Measurements from ENCODE around the gene NOB1. TPM values are rescaled to one million over a fixed set of nuclear protein-coding genes. Genes with fewer than 3 reads are reported as not detected.
"Not testable (repeated sequence)": the region's sequence is repeated elsewhere in the genome, so short reads cannot be mapped to it uniquely, and the experiment has no call there.

The NOB1 gene
- total RNA-seq, 1 experiment from 2014 or later = 23.5 TPM

DNA sequence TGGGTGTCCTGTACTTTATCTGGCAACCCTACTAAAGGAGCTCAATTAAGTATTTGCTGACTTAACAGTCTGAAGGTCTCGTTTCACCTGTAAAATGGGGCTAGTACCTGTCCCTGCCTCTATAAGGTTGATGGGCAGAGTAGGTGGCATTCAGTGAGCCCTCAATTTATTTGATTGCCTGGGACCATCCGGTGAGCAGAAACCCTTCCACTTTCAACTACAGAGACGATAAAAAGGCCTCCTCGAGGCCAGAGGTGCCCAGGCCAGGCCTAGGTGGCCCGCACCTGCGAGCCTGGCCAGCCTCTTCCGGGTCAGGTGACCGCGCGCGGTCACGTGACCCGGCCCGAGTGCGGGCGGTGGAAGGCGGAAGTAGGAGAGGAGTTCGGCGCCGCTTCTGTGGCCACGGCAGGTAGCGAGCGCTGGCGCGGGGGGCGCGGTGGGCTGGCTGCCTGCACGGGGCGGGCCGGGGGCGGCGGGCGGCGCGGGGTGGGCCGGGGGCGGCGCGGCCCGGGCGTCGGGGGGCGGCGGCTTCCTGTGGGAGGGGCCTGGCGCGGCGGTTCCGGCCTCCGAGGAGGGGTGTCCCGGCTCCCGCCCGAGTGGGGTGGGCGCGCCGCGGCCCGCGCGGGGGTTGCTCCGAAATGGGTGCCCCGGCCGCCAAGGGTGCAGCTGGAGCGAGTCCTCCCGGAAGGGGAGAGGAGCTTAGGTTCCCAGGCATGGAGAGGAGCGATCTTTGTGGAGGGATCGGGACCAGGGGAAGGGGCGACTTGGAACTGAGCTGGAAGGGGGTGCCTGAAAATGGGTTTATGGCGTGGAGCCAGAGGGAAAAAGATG is 7.5 kb upstream of the NOB1 start, which contains the start of gene WWP2:
WWP2 (plus strand) TSS at position 350 of the 831 bp plus-strand sequence. CDS start 24,679 bp downstream, outside the sequence.
- DNase-seq (ENCODE audit: low read depth) = peak; percentile 77

DNA sequence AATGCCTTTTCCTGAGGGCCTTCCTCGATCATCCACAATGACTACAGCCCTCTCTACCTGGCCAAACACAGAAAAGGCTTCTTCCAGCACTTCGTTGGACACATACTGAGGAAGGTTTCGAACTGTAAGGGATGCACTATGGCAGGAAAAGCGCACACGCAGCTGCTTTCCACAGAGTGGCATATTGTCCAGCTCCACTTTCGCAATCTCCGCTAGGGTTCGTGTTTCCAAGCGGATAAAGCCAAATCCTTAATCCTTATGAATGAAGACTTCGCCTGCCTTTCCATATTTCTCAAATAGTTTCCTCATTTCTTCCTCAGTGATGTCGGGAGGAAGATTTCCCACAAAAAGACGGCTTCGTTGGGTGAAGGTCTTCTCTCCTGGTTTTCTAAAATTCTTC is 2.6 kb upstream of the NOB1 start:
- not testable (repeated sequence) for DNase-seq (ENCODE audit: low read depth)

DNA sequence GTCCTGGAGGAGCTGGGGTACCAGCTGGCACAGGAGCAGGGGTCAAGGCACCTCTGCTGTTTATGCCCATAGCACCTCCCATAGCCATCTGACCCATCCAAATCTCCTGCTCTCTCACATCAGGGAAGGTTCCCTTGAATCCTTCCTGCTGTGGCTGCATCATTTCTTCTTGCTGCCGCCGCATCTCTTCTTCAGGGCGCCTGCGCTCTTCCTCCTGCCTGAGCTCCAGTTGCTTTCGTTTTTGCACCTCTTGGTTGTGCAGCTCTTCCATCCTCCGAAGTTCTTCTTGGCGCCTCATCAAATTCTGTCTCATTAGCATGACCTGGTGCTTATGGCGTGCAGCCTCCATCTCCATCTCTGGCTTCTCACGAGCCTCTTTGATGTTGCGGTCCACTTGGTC is 2.0 kb upstream of the NOB1 start:
- no peak for DNase-seq (ENCODE audit: low read depth)

DNA sequence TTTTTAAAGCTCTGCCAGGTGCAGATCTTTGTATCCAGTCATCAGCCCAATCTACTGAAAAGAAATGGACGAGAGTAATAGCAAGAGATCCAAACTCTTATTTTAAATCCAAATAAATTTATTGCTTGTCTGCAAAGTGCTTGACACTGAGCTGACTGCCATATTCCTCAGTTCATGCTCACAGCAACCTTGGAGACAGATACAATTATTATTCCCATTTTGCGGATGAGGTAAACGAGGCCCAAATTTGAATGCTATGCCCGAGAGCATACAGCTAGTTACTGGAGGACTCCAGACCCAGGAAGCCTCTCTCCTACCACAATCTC is 620 bp downstream of the NOB1 start:
- no peak for DNase-seq (ENCODE audit: low read depth)

DNA sequence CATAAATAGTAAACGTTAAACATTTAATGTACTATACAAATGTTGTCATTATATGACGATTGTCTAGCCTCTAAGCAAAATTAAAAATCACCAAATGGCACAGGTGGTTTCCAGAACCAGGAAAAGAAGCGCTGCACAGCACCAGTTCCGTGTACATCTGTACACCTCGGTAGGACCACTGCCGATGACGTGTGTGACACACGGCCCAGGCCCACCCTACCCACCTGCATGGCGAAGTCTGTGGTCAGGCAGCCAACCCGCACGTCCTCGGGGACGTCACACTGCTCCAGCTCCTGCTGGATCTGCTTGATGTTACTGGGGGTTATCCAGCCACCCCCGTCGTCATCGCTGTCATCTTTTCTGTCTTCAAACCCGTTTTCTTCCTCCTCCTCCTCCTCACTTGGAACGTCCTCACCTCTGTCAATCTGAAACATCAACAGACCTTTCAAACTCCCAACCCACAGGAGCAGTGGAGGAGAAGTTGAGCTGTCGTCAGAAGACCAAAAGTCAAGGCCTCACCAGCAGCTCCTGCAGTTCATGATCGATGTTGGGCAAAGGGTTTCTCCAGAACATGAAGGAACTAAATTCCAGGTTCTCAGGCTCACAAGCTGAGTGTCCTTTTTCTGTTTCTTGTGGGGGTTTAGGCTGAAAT is 5.9 kb downstream of the NOB1 start:
- no peak for DNase-seq (ENCODE audit: low read depth)

DNA sequence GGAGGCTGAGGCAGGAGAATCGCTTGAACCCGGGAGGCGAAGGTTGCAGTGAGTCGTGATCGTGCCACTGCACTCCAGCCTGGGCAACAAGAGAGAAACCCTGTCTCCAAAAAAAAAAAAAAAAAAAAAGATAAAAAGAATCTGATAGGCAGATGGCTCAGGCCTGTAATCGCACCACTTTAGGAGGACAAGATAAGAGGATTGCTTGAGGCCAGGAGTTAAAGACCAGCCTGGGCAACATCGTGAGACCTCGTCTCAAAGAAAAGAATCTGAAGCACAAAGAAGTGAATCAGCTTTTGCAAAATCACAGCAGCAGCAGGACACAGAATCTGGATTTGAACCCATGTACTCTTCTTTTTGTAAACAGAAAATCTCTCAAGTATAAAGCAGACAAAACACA is 7.6 kb downstream of the NOB1 start:
- DNase-seq (ENCODE audit: low read depth) = no peak

DNA sequence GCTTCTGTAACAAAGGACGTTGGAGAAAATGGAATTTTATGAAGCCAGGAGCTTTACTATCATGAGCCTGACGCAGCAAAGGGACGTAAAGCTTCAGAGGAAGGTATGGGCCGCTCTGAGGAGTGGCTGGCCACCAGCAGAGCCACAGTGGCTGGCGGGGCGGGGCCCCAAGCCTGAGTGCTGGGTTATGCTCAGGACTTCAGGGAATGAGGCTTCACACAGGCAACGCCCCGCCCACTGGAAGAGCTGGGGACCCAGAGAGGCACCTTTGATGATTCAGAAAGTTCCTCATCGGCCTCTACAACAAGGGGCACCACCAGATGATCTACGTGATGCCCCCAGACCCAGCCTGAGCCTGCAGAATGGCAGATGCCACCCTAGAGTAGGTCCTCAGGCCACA is 8.8 kb downstream of the NOB1 start:
- no peak for DNase-seq (ENCODE audit: low read depth)

DNA sequence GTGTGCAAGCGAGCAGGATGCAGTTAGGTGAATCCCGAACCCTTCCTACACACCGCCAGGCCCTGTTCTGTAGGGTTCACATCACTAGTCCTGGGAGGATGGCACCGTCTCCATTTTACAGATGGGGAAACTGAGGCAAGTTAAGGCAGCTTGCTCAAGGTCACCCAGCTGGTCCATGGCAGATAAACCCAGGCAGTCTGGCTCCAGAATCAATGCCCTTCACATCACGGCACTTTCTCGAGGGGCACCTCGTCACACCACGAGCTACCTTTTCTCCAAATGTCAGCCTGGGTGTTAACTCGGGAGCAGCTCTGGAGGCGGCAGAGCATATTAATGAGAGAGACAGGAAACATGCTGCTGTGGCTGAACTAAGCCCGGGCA is 9.5 kb downstream of the NOB1 start:
- no peak for DNase-seq (ENCODE audit: low read depth)

DNA sequence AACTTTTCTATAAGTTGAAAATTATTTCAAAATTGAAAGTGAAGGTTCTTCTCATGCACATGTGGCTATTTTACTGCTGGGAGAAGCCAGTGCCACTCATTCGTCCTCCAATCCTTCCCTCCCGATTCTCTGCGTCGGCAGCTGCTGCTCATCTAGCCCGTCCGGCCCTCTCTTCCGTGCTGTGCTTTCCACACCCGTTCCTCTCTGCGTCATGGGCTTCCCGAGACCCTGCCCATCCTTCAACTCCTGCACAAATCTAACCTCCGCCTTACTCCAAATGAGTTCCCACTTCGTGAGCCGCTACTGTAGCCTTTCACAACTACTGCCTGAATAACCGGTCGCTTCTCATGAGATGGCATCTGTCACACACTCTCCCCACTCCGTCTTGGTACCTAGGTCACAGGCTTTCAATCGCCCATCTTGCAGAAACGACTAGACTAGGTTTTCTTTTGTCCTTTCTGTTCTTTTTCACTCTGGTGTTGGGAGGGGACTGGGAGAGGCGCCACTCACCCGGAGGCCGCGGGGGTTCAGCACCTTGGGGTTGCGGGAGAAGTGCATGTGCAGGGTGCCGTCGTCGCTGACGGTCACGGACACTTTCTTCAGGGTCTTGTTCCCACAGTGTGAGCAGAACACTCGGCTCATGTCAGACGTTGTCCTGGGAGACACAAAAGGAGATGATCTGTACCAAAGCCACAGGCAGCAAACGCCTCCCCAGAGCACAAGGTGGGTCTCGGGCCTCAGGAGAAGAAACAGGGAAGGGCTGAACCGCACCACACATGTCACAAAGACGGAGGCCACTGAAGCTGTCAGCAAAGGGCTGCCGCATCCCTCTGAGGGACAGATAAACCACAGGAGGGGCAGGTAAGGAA is 10.1 kb downstream of the NOB1 start:
- no peak for DNase-seq (ENCODE audit: low read depth)

DNA sequence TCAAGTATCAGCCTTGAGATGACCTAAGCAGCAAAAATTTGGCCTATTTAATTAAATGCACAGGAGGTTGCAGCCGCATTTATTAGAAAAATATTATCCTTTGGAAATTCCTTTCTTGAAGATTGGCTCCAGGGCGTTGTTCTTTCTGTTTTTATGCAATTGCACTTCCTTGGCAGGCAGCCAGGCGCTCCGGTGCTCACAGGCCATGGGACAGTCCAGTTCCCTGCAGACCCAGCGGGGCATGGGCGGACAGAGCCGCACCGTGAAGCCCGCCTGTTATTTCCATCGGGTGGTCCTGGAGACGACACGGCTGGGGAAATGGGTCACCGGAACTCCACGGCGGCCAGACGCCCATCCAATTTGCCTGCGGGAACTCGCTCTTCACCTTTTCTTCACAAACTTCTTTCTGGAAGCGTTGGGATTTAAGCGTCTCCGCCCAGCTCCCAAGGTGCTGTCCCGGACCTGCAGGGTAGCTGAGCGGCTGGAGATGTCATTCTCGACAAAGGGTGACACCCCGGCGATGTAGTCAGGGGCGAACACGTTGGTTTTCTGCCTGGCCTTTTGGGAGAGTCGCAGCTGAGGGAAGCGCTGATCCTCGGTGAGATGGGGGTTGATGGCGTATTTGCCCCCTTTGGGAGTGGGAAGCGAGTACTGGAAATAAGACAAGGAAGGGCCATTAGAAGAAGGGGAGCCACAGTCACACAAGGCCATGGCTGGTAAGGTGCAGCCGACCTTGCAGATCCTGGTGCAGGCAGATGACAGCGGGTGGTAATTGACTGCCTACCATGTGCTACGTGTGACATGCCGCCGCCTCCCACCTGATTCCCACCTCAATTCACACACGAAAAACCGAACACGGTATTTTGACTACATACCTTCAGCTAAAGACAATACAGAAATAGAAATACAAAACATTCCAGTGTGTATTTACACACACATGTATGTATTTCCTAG is 12.5 kb downstream of the NOB1 start:
- DNase-seq (ENCODE audit: low read depth) = peak; percentile 62

DNA sequence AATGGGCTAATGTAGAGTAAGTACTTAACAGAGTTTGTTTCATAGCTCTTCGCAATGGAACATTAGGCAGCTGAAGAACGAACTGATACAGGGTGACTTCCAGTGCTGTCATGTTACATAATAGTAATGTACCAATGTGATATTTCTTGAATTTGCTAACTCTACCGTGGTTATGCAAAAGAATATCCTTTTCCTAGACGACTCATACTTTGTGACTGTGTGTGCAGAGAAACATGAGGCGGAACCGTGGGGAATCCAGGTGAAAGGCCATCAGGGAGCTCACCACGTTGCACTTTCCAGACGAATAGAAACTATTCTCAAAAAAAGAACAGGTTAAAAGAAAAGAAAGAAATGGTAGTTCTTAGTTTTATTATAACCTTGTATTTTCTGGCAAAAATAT is 13.2 kb downstream of the NOB1 start:
- peak; percentile 57 for DNase-seq (ENCODE audit: low read depth)

DNA sequence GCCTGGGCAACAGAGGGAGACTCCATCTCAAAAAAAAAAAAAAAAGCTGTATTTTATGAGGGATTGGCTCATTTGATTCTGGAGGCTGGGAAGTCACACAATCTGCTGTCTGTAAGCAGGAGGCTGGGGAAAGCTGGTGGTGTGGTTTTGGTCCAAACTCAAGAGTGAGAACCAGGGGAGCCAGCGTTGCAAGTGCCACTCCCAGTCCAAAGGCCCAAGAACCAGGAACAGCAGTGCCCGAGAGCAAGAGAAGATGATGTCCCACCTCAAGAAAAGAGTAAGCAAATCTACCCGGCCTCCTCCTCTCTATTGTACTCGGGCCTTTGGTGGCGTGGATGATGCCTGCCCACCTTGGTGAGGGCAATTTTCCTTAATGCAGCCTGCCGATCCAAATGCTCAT is 22.6 kb downstream of the NOB1 start:
- no peak for DNase-seq (ENCODE audit: low read depth)

DNA sequence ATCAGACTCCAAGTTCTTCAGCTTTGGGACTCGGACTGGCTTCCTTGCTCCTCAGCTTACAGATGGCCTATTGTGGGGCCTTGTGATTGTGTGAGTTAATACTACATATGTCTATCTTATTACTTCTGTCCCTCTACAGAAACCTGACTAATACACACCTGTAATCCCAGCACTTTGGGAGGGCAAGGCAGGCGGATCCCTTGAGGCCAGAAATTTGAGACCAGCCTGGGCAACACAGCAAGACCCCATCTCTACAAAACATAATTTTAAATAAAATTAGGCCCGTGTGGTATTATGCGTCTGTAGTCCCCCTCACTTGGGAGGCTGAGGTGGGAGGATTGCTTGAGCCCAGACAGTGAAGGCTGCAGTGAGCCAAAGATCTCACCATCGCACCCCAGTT is 23.4 kb downstream of the NOB1 start:
- DNase-seq (ENCODE audit: low read depth) = not testable (repeated sequence)

DNA sequence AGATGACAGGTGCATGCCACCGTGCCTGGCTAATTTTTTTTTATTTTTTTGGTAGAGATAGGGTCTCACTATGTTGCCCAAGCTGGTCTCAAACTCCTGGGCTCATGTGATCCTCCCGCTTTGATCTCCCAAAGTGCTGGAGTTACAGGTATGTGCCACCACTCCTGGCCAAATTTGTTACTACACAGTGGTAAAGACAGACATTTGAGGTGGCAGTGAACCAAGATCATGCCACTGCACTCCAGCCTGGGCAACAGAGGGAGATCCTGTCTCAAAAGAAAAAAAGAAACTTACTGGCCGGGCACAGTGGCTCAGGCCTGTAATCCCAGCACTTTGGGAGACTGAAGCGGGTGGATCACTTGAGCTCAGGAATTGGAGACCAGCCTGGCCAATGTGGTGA is 25.7 kb downstream of the NOB1 start:
- DNase-seq (ENCODE audit: low read depth) = not testable (repeated sequence)

DNA sequence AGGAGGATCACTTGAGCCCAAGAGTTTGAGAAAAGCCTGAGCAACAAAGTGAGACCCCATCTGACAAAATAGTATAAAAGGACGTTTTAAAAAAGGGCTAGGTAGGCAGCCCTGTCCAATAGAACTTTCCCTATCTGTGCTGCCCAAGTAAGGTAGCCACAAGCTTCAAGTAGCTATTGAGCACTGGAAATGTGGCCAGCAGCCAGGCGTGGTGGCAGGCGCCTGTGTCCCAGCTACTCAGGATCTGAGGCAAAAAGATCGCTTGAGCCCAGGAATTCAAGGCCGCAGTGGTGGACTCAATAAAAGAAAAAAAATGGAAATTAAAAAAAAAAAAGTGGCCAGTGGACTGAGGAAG is 26.8 kb downstream of the NOB1 start:
- DNase-seq (ENCODE audit: low read depth) = peak; percentile 56

DNA sequence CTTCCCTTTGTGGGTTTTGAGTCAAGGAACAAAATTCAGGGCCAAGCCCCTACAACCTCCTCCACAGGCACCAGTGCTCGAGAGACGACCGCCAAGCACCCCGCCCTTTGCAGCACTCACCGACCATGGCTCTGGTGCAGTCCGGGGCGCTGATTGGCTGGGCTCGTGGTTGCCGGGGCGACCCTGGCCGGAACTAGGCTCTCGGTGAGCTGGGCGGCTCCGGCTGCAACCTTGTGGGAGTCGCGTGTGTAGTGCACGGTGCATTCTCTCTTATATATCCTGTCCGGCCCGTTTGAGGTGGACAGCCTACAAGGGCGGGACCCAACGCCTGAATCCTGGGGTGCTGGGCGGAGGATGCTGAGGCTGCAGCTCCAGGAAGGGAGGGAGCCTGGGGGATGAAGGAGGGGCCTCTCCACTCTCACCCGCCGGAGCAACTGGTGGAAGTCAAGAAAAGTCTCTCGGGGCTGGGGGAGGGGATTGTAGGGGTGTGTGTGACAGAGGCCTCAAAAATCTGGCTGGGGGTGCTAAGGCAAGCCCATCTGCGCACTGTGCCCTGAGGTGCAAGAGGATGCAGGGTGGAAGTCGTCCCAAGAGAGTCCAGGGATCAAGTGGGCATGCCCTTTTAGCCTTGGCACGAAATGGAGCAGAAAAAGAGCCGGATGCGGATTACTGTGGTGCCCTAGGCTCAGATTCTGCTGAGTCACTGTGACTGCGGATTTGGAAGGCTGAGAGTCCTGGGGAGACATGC is 28.2 kb downstream of the NOB1 start, which contains the start of gene NQO1:
NQO1 (minus strand) TSS at position 248 of the 748 bp plus-strand sequence; CDS start at position 127, 121 bp downstream.
- peak; percentile 99 for DNase-seq (ENCODE audit: low read depth)

DNA sequence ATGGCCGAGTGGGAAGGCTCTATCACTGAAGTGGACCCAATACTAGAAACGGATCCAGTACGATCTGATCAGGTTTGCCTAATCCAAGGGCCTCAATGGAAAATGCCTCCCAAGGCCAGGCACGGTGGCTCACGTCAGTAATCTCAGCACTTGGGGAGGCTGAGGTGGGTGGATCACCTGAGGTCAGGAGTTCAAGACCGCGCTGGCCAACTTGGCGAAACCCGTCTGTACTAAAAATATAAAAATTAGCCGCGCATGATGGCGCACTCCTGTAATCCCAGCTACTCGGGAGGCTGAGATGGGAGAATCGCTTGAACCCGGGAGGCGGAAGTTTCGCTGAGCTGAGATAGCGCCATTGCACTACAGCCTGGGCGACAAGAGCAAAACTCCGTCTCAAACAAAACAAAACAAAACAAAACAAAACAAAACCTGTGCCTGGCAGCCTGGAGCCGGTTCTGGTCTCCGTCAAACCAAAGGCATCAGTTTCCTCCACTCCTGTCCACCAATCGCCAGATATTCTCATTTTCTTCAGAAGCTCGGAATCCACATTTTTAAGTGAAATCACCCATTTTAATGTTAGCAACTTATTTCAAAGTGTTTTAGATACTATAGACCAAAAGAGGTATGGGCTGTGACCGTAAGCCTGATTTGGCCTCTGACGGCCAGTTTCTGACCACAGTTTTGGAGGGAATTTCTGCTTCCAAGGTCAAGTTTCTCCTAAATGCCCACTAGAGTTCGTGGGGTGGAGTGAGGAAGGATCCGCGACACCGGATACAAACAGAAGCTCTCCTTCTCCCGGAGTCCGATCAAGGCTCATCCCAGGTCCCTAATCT is 29.0 kb downstream of the NOB1 start:
- no peak for DNase-seq (ENCODE audit: low read depth)

DNA sequence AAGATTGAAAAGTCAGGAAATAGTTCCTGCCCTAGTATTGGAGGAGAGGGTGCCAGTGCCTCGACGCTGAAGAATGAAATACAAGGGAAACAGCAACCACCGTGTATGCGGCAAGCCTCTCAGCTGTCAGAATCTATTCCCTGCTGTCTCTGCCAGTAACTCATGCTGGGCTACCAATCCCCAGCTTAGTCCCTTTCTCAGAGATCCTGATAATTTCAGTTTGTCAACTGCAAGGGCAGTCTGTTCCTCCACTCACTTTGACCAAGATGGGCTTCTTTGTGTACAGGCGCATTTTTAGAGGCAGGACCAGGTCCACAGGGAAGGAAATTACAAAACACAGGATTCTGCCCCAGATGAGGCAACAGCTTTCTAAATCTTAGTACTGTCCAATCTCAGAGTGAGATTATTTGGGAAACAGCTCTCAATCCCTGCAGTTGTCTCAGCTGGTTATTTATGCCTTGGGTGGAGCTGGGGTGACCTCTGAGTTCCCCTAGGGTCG is 29.7 kb downstream of the NOB1 start:
- DNase-seq (ENCODE audit: low read depth) = no peak

DNA sequence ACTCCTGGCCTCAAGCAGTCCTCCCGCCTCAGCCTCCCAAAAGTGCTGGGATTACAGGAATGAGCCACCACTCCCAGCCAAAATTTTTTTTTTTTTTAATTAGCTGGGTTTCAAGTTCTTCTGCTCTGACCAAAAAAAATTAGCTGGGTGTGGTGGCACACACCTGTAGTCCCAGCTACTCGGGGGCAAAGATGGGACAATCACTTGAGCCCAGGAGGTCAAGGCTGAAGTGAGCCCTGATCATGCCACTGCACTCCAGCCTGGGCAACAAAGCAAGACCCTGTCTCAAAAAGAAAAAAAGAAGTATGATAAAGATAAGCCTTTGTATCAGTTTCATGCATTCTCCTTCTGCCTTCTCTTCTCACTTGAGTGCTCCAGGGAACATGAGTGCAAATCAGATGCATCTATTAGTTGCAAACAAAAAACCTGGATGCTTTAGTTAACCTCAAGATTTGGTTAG is 30.3 kb downstream of the NOB1 start:
- DNase-seq (ENCODE audit: low read depth) = no peak
